ENCODE results near the gene SYTL2. TPM values are rescaled to one million over a fixed set of nuclear protein-coding genes. Genes with fewer than 3 reads are reported as not detected.

The SYTL2 gene
- total RNA-seq, 1 experiment from 2014 or later = 132 TPM

DNA sequence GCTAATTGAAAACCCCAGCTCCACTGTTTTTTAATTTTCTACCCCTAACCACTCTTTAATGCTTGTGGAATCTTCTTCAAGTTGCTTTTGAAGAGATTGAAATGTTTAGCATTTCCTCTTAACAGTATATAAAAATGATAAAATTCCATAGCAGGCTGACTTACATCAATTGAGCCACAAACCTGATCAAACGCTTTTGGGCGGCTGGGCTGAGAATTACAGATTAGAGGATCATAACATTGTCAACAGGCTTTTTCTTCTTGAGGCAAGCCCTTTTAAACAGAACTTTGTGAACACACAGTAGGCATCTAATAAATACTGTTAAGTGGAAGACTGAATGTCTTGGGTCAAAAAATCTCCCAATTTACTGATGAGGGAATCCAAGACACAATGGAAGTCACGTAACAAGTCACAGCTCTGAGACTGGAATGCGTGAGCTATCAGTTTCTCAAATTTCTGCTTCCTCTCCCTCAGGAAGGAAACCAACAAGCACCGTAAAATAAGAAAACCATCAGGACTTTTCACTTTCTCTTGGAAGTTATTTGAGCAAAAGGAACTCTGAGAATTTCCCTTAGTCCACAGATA, 75.0 kb downstream of the SYTL2 start:
- ATAC-seq (no peak), DNase-seq (ENCODE audit: low read depth, low spot score) (no peak)
- Histone ChIP-seq H3K36me3 (ENCODE audit: control insufficient read depth, insufficient read depth, low read length) (peaks cover 8% of the 10 kb centered on the region; the same call in 1 of the 2 replicates), H3K9me3 (ENCODE audit: control insufficient read depth, insufficient read depth, low read depth, low read length) (no peaks in the 10 kb centered on the region), H3K27me3 (ENCODE audit: control insufficient read depth, insufficient read depth, low read length) (no peaks in the 10 kb centered on the region), H3K4me1 (ENCODE audit: control insufficient read depth, insufficient read depth, low read length) (peaks cover 3% of the 10 kb centered on the region; the same call in 1 of the 2 replicates), H3K4me3 (ENCODE audit: low read depth in 2 of 2, low read length in 2 of 2) (no peak overlapping the region), H3K27ac (ENCODE audit: low read length) (no peak overlapping the region)
- BruUV-seq (replicated peaks) = no TSS peak
- POLR2A ChIA-PET = interaction anchor here (1.4 kb wide), 1 partner anchor 61 kb away, joined by 3 read pairs; no protein-coding TSS in a partner anchor
- in situ Hi-C loops (cut with HindIII; ENCODE audit: low pct_unique_long_range_greater_than_20kb, low sequenced_read_pairs) (no loop called here), intact Hi-C loops (cut with micrococcal nuclease; ENCODE audit: unreplicated experiment) (no loop called here)
- CTCF ChIA-PET = no interaction called here
- TF ChIP-seq, protein P1, sequence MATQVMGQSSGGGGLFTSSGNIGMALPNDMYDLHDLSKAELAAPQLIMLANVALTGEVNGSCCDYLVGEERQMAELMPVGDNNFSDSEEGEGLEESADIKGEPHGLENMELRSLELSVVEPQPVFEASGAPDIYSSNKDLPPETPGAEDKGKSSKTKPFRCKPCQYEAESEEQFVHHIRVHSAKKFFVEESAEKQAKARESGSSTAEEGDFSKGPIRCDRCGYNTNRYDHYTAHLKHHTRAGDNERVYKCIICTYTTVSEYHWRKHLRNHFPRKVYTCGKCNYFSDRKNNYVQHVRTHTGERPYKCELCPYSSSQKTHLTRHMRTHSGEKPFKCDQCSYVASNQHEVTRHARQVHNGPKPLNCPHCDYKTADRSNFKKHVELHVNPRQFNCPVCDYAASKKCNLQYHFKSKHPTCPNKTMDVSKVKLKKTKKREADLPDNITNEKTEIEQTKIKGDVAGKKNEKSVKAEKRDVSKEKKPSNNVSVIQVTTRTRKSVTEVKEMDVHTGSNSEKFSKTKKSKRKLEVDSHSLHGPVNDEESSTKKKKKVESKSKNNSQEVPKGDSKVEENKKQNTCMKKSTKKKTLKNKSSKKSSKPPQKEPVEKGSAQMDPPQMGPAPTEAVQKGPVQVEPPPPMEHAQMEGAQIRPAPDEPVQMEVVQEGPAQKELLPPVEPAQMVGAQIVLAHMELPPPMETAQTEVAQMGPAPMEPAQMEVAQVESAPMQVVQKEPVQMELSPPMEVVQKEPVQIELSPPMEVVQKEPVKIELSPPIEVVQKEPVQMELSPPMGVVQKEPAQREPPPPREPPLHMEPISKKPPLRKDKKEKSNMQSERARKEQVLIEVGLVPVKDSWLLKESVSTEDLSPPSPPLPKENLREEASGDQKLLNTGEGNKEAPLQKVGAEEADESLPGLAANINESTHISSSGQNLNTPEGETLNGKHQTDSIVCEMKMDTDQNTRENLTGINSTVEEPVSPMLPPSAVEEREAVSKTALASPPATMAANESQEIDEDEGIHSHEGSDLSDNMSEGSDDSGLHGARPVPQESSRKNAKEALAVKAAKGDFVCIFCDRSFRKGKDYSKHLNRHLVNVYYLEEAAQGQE (IDR thresholded peaks at IDR 0.05; ENCODE audit: insufficient read depth in 1 of 2, low read depth in 2 of 2, low read length in 1 of 2) = no peak
- TF ChIP-seq TCF7L2 (IDR thresholded peaks at IDR 0.05; ENCODE audit: low read depth, low read length) = no peak
- TF ChIP-seq POLR2AphosphoS5 (IDR thresholded peaks at IDR 0.05; ENCODE audit: low read depth, low read length) = no peak
- TF ChIP-seq, protein P2, sequence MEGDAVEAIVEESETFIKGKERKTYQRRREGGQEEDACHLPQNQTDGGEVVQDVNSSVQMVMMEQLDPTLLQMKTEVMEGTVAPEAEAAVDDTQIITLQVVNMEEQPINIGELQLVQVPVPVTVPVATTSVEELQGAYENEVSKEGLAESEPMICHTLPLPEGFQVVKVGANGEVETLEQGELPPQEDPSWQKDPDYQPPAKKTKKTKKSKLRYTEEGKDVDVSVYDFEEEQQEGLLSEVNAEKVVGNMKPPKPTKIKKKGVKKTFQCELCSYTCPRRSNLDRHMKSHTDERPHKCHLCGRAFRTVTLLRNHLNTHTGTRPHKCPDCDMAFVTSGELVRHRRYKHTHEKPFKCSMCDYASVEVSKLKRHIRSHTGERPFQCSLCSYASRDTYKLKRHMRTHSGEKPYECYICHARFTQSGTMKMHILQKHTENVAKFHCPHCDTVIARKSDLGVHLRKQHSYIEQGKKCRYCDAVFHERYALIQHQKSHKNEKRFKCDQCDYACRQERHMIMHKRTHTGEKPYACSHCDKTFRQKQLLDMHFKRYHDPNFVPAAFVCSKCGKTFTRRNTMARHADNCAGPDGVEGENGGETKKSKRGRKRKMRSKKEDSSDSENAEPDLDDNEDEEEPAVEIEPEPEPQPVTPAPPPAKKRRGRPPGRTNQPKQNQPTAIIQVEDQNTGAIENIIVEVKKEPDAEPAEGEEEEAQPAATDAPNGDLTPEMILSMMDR (IDR thresholded peaks at IDR 0.05) = no peak
- TF ChIP-seq SIN3A (IDR thresholded peaks at IDR 0.05; ENCODE audit: borderline replicate concordance, insufficient read depth, low read depth, low read length) = no peak

DNA sequence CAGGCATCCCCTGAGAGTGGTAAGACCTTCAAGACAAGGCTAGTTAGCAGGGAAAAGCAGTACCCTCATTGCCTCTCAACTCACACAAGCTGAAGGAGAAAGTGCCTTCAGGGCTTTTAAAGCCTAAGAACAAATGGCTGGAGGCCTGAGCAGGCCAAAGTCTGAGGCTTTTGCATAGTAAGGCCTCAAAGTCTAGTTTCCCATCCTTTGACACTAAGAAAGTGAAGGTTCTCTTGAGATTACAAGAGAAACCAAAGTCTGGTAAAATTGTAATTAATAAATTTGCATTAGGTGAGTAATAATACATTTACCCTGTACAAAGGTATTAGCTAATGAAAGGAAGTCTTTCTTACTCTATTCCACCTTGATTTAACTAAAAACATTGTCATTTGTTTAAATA, 78.0 kb downstream of the SYTL2 start:
- Histone ChIP-seq H3K36me3 (ENCODE audit: control insufficient read depth, insufficient read depth, low read length) (peaks cover 8% of the 10 kb centered on the region; the same call in 1 of the 2 replicates), H3K27ac (ENCODE audit: low read length) (peak overlapping the region; percentile 36; the same call in 1 of the 2 replicates), H3K4me3 (ENCODE audit: low read depth in 2 of 2, low read length in 2 of 2) (no peak overlapping the region), H3K27me3 (ENCODE audit: control insufficient read depth, insufficient read depth, low read length) (no peaks in the 10 kb centered on the region), H3K9me3 (ENCODE audit: control insufficient read depth, insufficient read depth, low read depth, low read length) (no peaks in the 10 kb centered on the region), H3K4me1 (ENCODE audit: control insufficient read depth, insufficient read depth, low read length) (no peaks in the 10 kb centered on the region)
- no TSS peak for BruUV-seq (replicated peaks)
- ChIA-PET POLR2A (interaction anchor here (0.6 kb wide), 1 partner anchor 85 kb away, joined by 3 read pairs; the partner anchor contains the start of gene TMEM126A), CTCF (no interaction called here)
- no peak for ATAC-seq
- TF ChIP-seq, protein P1 (IDR thresholded peaks at IDR 0.05; ENCODE audit: insufficient read depth in 1 of 2, low read depth in 2 of 2, low read length in 1 of 2) = no peak
- TF ChIP-seq POLR2AphosphoS5 (IDR thresholded peaks at IDR 0.05; ENCODE audit: low read depth, low read length) = no peak
- TF ChIP-seq SIN3A (IDR thresholded peaks at IDR 0.05; ENCODE audit: borderline replicate concordance, insufficient read depth, low read depth, low read length) = no peak
- TF ChIP-seq, protein P2 (IDR thresholded peaks at IDR 0.05) = no peak
- no peak for TF ChIP-seq TCF7L2 (IDR thresholded peaks at IDR 0.05; ENCODE audit: low read depth, low read length)
- in situ Hi-C loops (cut with HindIII; ENCODE audit: low pct_unique_long_range_greater_than_20kb, low sequenced_read_pairs) = no loop called here
- intact Hi-C loops (cut with micrococcal nuclease; ENCODE audit: unreplicated experiment) = no loop called here
- DNase-seq (ENCODE audit: low read depth, low spot score) = no peak

Data from Panc1 (cell line).